ENCODE data around the gene CCNO.

The CCNO gene

DNA sequence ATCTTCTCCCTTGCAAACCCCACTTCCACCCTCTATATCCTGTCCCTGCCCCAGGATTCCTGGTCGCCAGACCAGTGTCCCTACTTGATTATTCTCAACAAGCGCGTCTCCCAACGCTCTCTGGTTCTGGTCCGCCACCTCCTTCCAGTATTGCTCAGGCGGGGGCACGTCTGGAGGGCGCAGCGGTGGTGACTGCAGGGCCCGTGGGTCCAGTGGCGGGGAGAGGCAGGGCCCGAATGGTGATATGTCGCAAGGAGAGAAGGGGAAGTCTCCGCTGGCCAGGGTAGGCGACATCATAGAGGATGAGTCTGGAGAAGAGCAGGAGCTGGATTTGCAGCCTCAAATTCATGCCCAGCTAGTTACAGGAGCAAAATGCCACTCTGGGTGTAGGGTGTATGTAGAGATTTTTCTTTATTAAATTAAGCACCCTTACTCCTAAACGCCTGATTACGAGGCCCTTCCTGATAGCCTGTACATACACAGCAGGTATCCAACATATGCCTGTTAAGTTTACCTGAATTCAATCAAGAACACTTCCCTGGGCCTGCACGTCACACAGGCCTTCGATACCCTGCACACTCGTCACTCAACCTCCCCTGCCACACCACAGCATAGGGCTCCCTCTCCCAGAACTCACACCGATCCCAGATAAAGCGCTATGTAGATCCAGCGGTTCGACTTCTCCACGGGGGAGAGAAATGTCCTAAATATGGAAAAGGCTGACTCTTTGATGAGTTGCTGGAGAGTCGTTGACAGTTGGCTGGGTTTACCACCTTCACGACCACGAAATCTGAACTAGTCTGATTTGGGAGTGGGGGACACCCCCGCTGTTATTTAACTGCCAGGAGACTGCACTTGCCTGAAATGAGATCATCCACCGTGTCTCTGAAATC lies 11.1 kb downstream of the CCNO start:
- DNase-seq: no peak

DNA sequence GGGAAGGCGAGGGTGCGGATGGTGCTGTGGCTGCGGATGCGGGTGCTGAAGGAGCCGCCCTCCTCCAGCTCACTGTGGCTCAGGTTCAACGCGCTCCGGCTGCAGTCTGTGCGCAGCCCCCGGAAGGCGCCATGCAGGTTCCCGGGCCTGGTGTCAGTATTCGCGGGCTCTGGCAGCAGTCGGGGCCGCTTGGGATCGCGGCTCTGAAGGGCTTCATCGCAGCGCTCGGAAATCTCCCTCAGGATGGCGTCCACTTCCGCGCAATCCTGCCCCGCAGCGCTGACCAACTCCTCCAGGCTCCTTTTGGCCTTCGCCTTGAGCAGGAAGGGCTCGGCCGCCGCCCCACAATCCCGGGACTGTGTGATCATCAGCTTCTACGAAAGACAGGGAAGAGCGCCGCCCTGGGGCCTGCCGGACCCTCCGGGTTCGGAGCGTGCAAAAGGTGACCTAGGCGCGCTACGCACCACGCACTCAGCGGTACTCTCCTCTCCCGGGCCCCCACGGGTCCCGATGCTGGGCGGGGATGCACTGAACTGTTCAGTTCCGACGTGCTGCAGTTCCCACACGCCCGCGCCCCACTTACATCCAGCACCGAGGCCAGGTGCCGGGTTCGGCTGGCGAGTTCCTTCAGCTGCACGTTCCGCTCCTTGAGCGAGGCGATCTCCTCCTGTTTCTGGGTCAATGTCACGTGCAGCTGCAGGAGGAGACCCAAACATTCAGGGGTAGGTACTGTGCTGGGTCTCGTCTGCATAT lies 12.8 kb downstream of the CCNO start:
- no peak for DNase-seq

DNA sequence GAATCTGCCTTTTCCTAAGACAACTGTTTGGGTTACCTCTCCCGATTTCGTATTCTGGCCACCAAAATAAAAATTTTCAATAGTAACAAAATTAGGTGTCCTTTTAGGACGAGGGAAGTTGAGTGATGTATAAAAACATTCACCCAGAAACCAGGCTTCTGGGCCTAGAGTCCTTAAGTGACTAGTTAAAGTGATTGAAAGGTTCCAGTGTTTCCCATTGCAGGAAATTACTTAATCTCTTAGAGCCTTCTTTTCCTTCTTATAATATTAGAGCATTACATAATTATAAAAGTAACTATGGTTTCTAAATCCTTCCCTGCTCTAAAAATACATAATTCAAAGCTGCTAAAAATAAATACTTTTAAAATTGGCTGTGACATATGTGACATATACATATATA lies 13.6 kb downstream of the CCNO start:
- no peak for DNase-seq

DNA sequence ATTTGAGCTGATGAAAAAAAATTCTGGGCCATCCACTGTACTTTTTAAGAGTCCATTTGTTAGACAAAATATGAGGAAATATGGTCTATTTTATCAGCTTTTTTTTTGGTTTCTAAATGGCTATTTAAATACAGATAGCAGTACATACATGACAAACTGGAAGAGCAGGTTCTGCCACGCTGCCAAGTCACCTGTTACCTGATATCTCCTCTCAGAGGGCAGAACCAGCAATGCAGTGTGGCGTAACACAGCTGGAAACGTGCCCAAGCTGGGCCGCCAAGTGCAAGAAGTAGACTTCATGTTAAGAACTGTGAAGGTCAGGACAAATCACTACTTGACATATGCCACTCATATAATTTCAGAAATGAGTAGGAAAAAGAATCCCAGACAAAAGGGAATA lies 14.4 kb downstream of the CCNO start:
- peak; percentile 77 for DNase-seq

DNA sequence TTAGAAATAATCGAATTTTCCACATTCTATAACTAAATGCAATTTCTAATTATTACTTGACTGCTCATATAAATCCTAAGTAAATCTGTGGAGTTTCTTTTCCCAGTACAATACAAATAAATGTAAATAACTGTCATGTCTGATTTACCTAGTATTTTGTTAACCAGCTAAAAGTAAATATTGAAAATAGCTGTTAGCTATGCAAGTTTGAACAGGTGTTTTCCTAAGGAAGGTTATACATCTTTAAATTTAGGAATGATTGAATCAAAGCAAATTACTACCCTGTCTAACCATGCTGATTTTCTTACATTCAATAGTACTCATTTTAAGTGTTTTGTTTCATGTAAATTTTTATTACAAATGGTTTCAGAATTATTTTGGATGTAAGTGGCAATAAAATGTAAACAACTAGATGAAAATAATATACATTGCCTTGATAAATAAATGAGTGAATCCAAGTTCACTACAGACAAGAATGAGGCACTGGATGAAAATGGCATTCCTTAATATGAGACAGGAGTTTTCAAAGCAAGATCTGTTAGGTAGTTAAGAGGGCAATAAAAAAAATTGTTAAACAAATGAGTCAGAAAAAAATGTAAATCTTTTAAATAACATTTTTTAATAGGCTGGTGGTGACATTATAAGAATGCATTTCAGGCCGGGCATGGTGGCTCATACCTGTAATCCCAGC lies 22.1 kb downstream of the CCNO start:
- no peak for DNase-seq

DNA sequence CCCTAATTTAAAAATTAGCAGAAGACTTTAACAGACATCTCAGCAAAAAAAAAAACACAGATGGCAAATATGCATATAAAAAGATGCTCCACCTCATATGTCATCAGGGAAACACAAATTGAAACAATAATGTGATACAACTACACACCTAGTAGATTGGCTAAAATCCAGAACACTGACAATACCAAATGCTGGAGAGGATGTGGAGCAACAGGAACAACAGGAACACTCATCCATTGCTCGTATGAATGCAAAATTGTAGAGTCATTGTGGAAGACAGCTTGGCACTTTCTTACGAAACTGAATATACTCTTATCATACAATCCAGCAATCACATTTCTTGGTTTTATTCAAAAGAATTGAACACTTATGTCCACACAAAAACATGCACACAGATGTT lies 28.4 kb downstream of the CCNO start:
- no peak for DNase-seq

DNA sequence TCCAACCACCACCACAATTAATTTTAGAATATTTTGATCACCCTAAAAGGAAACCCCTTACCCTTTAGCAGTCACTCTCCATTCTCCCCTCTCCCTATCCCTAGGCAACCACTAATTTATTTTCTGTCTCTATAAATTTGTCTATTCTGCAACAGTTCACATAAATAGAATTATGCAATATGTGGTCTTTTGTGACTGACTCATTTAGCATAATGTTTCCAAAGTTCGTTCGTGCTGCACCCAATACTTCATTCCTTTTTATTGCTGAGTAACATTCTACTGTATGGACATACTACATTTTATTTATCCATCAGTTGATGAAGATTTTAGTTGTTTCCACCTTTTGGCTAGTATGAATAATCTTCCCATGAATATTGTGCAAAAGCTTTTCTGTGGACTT lies 42.2 kb downstream of the CCNO start:
- DNase-seq: no peak

DNA sequence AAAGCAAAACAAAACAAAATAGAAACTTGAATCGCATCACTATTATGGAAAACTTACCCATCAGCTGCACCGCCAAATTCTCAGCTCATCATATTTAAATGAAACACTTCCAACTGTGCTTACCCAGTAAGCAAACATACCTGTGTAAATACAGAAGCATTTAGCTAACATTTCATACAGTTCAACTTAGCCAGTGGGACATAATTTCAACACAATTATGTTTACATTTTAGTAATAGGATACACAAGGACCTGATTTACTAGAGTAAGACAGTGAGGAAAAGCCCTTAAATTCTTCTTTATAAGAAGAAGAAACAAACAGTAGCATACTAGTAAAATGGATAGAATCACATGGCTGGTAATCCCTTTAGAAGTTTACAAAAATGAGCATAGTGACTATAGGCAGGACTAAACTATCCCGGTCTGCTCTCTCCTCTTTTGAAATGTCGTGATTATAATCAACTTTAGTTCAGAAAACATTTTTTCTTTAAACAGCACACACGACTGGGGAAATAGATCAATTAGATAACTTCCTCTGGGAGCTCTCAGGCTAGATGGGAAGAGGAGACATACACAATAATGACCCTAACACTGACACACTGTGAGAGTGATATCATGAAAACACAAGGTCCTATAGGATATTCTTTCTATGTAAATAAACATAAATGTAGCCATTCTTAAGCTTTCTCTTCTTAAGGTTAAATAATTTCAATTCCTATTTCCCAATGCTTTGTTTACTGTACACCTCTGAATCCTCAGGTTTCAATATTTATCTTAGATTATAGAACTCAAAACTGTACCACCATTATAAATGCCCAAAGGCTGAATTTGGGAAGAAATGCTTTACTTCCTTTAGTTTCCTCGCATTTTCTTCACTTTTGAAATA lies 44.5 kb downstream of the CCNO start:
- DNase-seq: no peak

DNA sequence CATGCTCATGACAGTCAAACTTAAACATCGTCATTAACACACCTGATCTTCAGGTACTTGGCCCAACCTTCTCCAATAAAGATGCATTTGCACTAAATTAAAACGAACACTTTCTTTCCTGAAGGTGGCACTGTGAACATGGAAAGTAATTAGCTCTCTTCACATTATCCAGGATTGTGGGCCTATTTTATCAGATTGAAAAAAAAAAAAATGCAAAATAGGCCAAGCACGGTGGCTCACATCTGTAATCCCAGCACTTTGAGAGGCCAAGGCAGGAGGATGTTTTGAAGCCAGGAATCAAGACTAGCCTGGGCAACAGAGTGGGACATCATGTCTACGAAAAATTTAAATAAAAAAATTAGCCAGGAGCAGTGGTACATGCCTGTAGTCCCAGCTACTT lies 46.0 kb downstream of the CCNO start:
- DNase-seq: peak; percentile 49

Data from NCI-H2171 (cell line).